B cell (primary cell): Measurements from ENCODE around the gene NTRK3. TPM values are rescaled to one million over a fixed set of nuclear protein-coding genes. Genes with fewer than 3 reads are reported as not detected.

Experiments
- ATAC-seq: fragments of 200-7000 bp; cut with Tn5 transposase; one replicate; pipeline ENCODE4 v1.10.0; 2021; ENCODE audit warnings: low read depth, mild to moderate bottlenecking, moderate number of reproducible peaks, moderate library complexity
- CTCF ChIA-PET: fragments of 350-600 bp; sonication (Branson Sonifier 250); formaldehyde crosslinking; loops from one replicate; lab custom pipeline; 2021; ENCODE audit warnings: antibody characterized with exemption, inconsistent platforms; lab: Charles Lee
- POLR2A ChIA-PET: fragments of 350-600 bp; sonication (Branson Sonifier 250); formaldehyde crosslinking; loops from one replicate; lab custom pipeline; 2021; ENCODE audit warnings: antibody characterized with exemption; lab: Charles Lee
- DNase-seq: peaks from one replicate; pipeline ENCODE4 v3.0.0; 2013
- H2AFZ ChIP-seq: 2 replicates; pipeline ENCODE4 v1.6.1; 2012; ENCODE audit warnings: mild to moderate bottlenecking, low read depth, low read length; ENCODE audit not compliant: insufficient read depth, poor library complexity, severe bottlenecking
- H3K27ac ChIP-seq, 2 donors: 1 replicate in 1 of 2; 2 replicates in 1 of 2; pipeline ENCODE4 v1.5.1; 2012 to 2013; ENCODE audit warnings: low read length in 2 of 2, mild to moderate bottlenecking in 2 of 2, moderate library complexity in 1 of 2
- H3K27me3 ChIP-seq, 4 experiments: fragments of 200-600 bp in 1 of 4; sonication (generic) in 1 of 4; replicated peaks in 1 of 4; 1 replicate in 2 of 4; 2 replicates in 2 of 4; pipeline versions ENCODE4 v1.6.1 to v1.7.0; 2013 to 2016; ENCODE audit warnings: low read length in 3 of 4, mild to moderate bottlenecking in 2 of 4, mixed read lengths in 1 of 4, moderate library complexity in 1 of 4; ENCODE audit not compliant: insufficient read depth in 4 of 4, control insufficient read depth in 3 of 4; ENCODE audit errors: control extremely low read depth in 1 of 4
- H3K36me3 ChIP-seq, 2 experiments: replicated peaks in 1 of 2; 1 replicate in 1 of 2; 2 replicates in 1 of 2; pipeline versions ENCODE4 v1.6.1 to v1.7.1; 2013; ENCODE audit warnings: low read length in 1 of 2; ENCODE audit not compliant: insufficient read depth in 2 of 2, control insufficient read depth in 1 of 2; ENCODE audit errors: control extremely low read depth in 1 of 2, extremely low read depth in 1 of 2
- H3K4me1 ChIP-seq, 2 donors: fragments of 200-600 bp in 1 of 2; sonication (generic) in 1 of 2; 1 replicate in 1 of 2; 2 replicates in 1 of 2; pipeline versions ENCODE4 v1.5.1 to v1.6.1; 2013 to 2017; ENCODE audit warnings: low read length in 2 of 2; ENCODE audit not compliant: control insufficient read depth in 2 of 2, insufficient read depth in 2 of 2
- H3K4me2 ChIP-seq: replicated peaks from 2 replicates; pipeline ENCODE3; 2012; ENCODE audit warnings: mild to moderate bottlenecking, low read depth, low read length; ENCODE audit not compliant: poor library complexity, severe bottlenecking
- H3K4me3 ChIP-seq, 5 experiments: fragments of 200-600 bp in 1 of 5; sonication (generic) in 1 of 5; 1 replicate in 3 of 5; 2 replicates in 2 of 5; pipeline versions ENCODE4 v1.5.1 to v1.7.0; 2011 to 2016; ENCODE audit warnings: low read length in 4 of 5, mild to moderate bottlenecking in 4 of 5, low read depth in 2 of 5, control low read depth in 1 of 5, moderate library complexity in 1 of 5; ENCODE audit not compliant: insufficient read depth in 1 of 5; ENCODE audit errors: control extremely low read depth in 1 of 5, extremely low read depth in 1 of 5
- H3K79me2 ChIP-seq: fragments of 200-600 bp; sonication (generic); one replicate; pipeline ENCODE4 v1.6.0; 2016; ENCODE audit warnings: low read length; ENCODE audit not compliant: control insufficient read depth, insufficient read depth
- H3K9ac ChIP-seq: fragments of 200-600 bp; sonication (generic); 2 replicates; pipeline ENCODE4 v1.6.1; 2017; ENCODE audit warnings: mild to moderate bottlenecking, low read length, moderate library complexity
- H3K9me3 ChIP-seq, 3 donors: one replicate each; pipeline versions ENCODE4 v1.6.1 to v1.7.1; 2013; ENCODE audit warnings: low read length in 2 of 3; ENCODE audit not compliant: control insufficient read depth in 2 of 3, insufficient read depth in 1 of 3; ENCODE audit errors: control extremely low read depth in 1 of 3
- H4K20me1 ChIP-seq: 2 replicates; pipeline ENCODE4 v1.6.0; 2012; ENCODE audit warnings: mild to moderate bottlenecking, low read length; ENCODE audit not compliant: insufficient read depth, control insufficient read depth, poor library complexity, severe bottlenecking
- H3K27ac Mint-ChIP-seq: one replicate; pipeline ENCODE4 v1.8.0; 2021; ENCODE audit warnings: mixed read lengths
- H3K27me3 Mint-ChIP-seq: one replicate; pipeline ENCODE4 v1.8.0; 2021; ENCODE audit warnings: mixed read lengths
- H3K4me1 Mint-ChIP-seq: one replicate; pipeline ENCODE4 v1.8.0; 2021; ENCODE audit warnings: mixed read lengths
- H3K4me3 Mint-ChIP-seq: one replicate; pipeline ENCODE4 v1.8.0; 2021; ENCODE audit warnings: mixed read lengths
- H3K9me3 Mint-ChIP-seq: one replicate; pipeline ENCODE4 v1.8.0; 2022; ENCODE audit warnings: mixed read lengths; ENCODE audit not compliant: insufficient read depth
- CTCF ChIP-seq: fragments of 200-600 bp; IDR thresholded peaks from one replicate; pipeline ENCODE4 v1.8.0; 2022; ENCODE audit warnings: antibody characterized with exemption, mild to moderate bottlenecking
- EZH2 ChIP-seq: IDR thresholded peaks from 2 replicates; pipeline ENCODE4 v1.6.1; 2012; ENCODE audit warnings: borderline replicate concordance, low read depth, mild to moderate bottlenecking, moderate library complexity, low read length; ENCODE audit not compliant: insufficient read depth, poor library complexity, severe bottlenecking
- WGBS: methylation state at CpG from one replicate; pipeline ENCODE4 v1.1.5; 2013; ENCODE audit warnings: missing lambda C conversion rate; ENCODE audit not compliant: insufficient coverage; 5-methylcytosine and 5-hydroxymethylcytosine counted together
- intact Hi-C: fragments of 100-400 bp; cut with micrococcal nuclease; formaldehyde crosslinking; loops from one replicate; pipeline ENCODE4 v1.10.0; 2022
- polyA plus RNA-seq: library from polyadenylated mRNA; depleted of rRNA; stranded (reverse); fragments of >200 nt; gene quantifications from 2 replicates; pipeline ENCODE4 v1.2.3, GENCODE V29; 2012
- total RNA-seq, 2 donors: library from RNA; stranded (reverse); fragments of 120-200 nt in 1 of 2; gene quantifications; 1 replicate in 1 of 2; 2 replicates in 1 of 2; pipeline versions ENCODE4 v1.2.3 to v1.2.4, GENCODE V29; 2013 to 2022

The NTRK3 gene
- total and polyA plus RNA-seq, 2 donors (not counting 1 experiment from before 2014, with no cell fraction given): not detected

- ChIA-PET CTCF (interaction anchor here (4.5 kb wide), 1 partner anchor 12 kb away, joined by 33 read pairs; no protein-coding TSS in a partner anchor), POLR2A (no interaction called here)
- Histone ChIP-seq H3K27ac (no peak overlapping the region), H3K9me3 (no peaks in the 10 kb centered on the region), H3K36me3 (no peaks in the 10 kb centered on the region), H3K4me1 (no peaks in the 10 kb centered on the region), H3K4me2 (no peak overlapping the region), H3K4me3 (no peak overlapping the region), H3K79me2 (no peaks in the 10 kb centered on the region), H3K9ac (no peak overlapping the region), H4K20me1 (no peaks in the 10 kb centered on the region), H2AFZ (no peak overlapping the region), H3K27me3 (no peaks in the 10 kb centered on the region)
- ATAC-seq (no peak), DNase-seq (no peak)
- TF ChIP-seq EZH2 (no peak), CTCF (no peak)
- intact Hi-C loops: no loop called here
- WGBS: 82% methylated on average over 7 of the region's 9 CpGs
- H3K27me3 Mint-ChIP-seq: peaks cover 37% of the 10 kb centered on the region
- H3K9me3 Mint-ChIP-seq: no peaks in the 10 kb centered on the region
- no peaks in the 10 kb centered on the region for H3K4me1 Mint-ChIP-seq
- no peak overlapping the region for H3K4me3 Mint-ChIP-seq
- no peak overlapping the region for H3K27ac Mint-ChIP-seq
These were observed 22.6 kb downstream of the NTRK3 start for GRCh38 chr15:88233921-88234320.

- 60% methylated on average over 1 of the region's 4 CpGs for WGBS
- no peak overlapping the region for H3K27ac ChIP-seq
- no peak overlapping the region for H2AFZ ChIP-seq
- no peaks in the 10 kb centered on the region for H4K20me1 ChIP-seq
- Mint-ChIP-seq H3K27ac (no peak overlapping the region), H3K4me1 (no peaks in the 10 kb centered on the region), H3K27me3 (peaks cover 45% of the 10 kb centered on the region), H3K4me3 (no peak overlapping the region), H3K9me3 (no peaks in the 10 kb centered on the region)
- no peaks in the 10 kb centered on the region for H3K36me3 ChIP-seq
- no peak for DNase-seq
- CTCF ChIA-PET: interaction anchor here (0.5 kb wide), 1 partner anchor 193 kb away, joined by 3 read pairs; no protein-coding TSS in a partner anchor
- H3K27me3 ChIP-seq: no peaks in the 10 kb centered on the region
- intact Hi-C loops: no loop called here
- no peaks in the 10 kb centered on the region for H3K9me3 ChIP-seq
- no peak overlapping the region for H3K4me2 ChIP-seq
- no peak for ATAC-seq
- H3K79me2 ChIP-seq: no peaks in the 10 kb centered on the region
- no peak for TF ChIP-seq CTCF
- TF ChIP-seq EZH2: no peak
- H3K4me3 ChIP-seq: no peak overlapping the region
- no peak overlapping the region for H3K9ac ChIP-seq
- no peaks in the 10 kb centered on the region for H3K4me1 ChIP-seq
- POLR2A ChIA-PET: no interaction called here
These were observed 23.8 kb downstream of the NTRK3 start for GRCh38 chr15:88232771-88233201.
